HL-60/S4 treated with retinoic acid at 250 ng/mL for 4 days and 3 days (cell line): ENCODE data around the gene OCEL1.
"Not testable (repeated sequence)": the region's sequence is repeated elsewhere in the genome, so short reads cannot be mapped to it uniquely, and the experiment has no call there.

Experiments
- in situ Hi-C: fragments of 300-500 bp; cut with MboI; formaldehyde crosslinking; loops from 2 replicates; pipeline ENCODE4 v1.7.0; 2022; ENCODE audit warnings: low sequenced_read_pairs

The OCEL1 gene

GRCh38 chr19:17226002-17226933, at the start of gene OCEL1:
Gene OCEL1, plus strand, starts transcription at chr19:17226226. Its CDS starts 22 bp downstream, at chr19:17226248.
- in situ Hi-C loops, result no loop called here

- in situ Hi-C loops, result no loop called here
Measured at GRCh38 chr19:17178291-17178690, 47.7 kb upstream of the OCEL1 start.

GRCh38 chr19:17180997-17181702, 44.9 kb upstream of the OCEL1 start:
- in situ Hi-C loops, result no loop called here

- in situ Hi-C loops, result no loop called here
Measured at GRCh38 chr19:17183271-17183761, 42.7 kb upstream of the OCEL1 start.

GRCh38 chr19:17183858-17184321, 42.1 kb upstream of the OCEL1 start:
- in situ Hi-C loops, result no loop called here

GRCh38 chr19:17184371-17184841, 41.6 kb upstream of the OCEL1 start:
- in situ Hi-C loops, result no loop called here

GRCh38 chr19:17185590-17185989, 40.4 kb upstream of the OCEL1 start:
- in situ Hi-C loops, result no loop called here

GRCh38 chr19:17191736-17192135, 34.3 kb upstream of the OCEL1 start:
- in situ Hi-C loops, result not testable (repeated sequence)

- in situ Hi-C loops, result no loop called here
Measured at GRCh38 chr19:17192751-17193150, 33.3 kb upstream of the OCEL1 start.

GRCh38 chr19:17194608-17195007, 31.4 kb upstream of the OCEL1 start:
- in situ Hi-C loops, result no loop called here

- in situ Hi-C loops, result no loop called here
Measured at GRCh38 chr19:17195106-17195505, 30.9 kb upstream of the OCEL1 start.

- in situ Hi-C loops, result no loop called here
Measured at GRCh38 chr19:17196610-17197009, 29.4 kb upstream of the OCEL1 start.

- in situ Hi-C loops, result no loop called here
Measured at GRCh38 chr19:17197666-17198065, 28.4 kb upstream of the OCEL1 start.

GRCh38 chr19:17200408-17201079, 25.5 kb upstream of the OCEL1 start:
- in situ Hi-C loops, result no loop called here

- in situ Hi-C loops, result no loop called here
Measured at GRCh38 chr19:17202249-17202648, 23.8 kb upstream of the OCEL1 start.

GRCh38 chr19:17202713-17203112, 23.3 kb upstream of the OCEL1 start:
- in situ Hi-C loops, result no loop called here

- in situ Hi-C loops, result no loop called here
Measured at GRCh38 chr19:17205237-17206140, 20.5 kb upstream of the OCEL1 start.

- in situ Hi-C loops, result no loop called here
Measured at GRCh38 chr19:17206736-17207581, 19.1 kb upstream of the OCEL1 start.
